ENCODE measurements around the gene NEURL1.
"Not testable (repeated sequence)": the region's sequence is repeated elsewhere in the genome, so short reads cannot be mapped to it uniquely, and the experiment has no call there.

Gene NEURL1

DNA sequence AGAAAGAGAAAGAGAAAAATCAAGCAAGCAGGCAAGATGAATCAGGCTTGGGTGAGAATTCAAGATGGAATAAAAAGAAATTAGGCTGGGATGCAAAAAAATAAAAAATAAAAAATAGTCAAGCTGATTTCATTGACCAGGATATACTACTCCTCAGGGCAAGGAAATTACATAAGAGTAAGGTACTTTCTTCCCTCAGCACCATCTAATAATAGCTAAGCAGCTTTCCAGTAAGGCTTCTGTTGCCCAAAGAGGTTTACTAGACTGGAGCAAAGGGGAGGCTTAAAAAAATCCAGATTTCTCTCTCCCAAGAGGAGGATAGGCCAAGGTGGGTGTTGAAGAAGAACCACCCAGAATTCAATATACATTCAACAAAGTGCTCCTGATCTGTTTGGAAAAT, 93.6 kb downstream of the NEURL1 start:
- DNase-seq = no peak

GRCh38 chr10:103589074-103589630, 95.6 kb downstream of the NEURL1 start:
- peak in 1 of 14 donors; percentile 35 for DNase-seq

GRCh38 chr10:103590060-103590459, 96.6 kb downstream of the NEURL1 start:
- DNase-seq = no peak

DNA sequence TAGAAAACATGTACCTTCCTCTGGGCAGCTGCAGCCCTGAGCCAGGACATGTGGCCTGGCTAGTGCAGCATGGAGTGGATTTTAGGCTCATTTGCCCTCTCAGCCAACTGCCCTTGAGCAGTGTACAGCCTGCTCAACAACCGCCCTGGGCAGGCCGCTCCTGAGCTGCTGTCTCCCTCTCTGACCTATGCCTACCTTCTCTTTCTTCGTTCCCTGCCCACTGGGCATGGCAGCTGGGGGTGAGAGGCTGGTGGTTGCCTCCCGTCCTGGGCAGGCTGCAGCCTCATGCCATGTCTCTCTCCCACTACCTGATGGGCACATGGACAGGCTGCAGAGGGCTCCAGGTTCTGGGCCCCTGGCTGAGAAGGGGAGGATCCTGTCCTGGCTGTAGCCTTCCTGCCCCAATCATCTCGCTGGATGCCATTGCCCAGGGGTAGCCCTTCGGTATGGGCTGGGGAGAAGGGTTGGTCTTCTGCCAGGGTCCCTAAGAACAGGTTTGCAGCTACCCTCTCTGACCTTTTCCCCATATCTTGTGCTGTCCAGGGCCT, 97.3 kb downstream of the NEURL1 start:
- DNase-seq = no peak

GRCh38 chr10:103592186-103593021, 98.9 kb downstream of the NEURL1 start:
- DNase-seq = peak in 1 of 14 donors; percentile 32

DNA sequence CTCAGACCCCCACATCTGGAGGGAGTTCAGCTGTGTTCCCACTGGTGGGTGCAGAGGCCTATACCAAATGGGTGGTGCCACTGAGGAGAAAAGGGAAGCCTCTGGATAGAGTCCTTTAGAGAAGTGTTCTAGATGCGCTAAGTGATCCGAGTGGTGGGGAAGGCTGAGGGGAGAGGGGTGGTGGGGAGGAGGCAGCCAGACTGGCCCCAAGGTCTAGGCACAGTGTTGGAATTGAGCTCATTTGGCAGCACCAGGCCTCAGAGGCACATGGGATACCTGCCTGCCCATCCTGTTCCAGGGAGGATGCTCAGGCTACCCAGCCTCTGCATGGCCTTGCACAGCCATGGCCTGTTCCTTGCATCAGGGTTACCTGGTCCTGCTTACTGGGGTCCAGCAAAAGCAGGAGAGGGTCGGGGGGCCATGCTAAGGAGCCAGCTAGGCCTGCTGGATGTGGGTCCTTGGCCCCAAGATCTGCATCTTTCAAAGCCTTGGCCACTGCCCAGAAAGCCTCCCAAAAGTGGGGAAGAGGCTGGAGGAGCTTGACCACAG, 99.6 kb downstream of the NEURL1 start:
- DNase-seq = no peak

DNA sequence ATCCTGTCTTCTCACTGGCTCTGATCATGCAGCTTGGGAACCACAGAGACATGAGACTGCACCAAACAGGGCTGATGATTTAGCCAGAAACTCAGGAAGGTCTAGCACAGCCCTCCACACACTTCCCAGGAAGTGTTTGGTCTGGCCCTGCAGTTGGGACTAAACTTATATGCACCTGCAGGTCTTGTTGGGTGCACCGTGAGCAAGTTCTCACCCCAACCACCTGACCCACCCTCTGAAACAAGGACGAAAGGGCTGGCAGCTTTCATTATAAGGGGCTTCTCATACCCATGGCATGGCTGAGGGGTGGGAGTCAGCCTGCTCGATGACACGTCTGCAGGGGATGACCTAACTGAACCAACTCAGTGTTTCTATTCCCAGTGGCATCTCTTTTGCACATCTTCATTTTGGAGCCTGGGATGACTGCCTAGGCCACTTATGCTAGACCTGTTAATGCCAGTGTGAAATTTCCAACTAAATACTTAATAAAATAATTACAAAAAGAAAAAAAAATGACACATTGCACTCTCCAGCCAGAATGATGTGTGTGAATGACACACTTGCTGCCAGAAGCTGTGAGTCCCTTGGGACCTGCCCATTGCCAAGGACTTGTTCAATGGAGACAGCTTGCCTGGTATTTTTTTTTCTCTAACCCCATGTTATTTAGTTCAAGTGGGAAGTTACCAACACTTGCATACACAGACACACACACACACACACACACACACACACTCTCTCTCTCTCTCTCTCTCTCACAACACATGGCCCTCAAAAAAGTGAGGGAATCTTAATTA, 102.6 kb downstream of the NEURL1 start:
- no peak for DNase-seq

GRCh38 chr10:103597003-103597402, 103.5 kb downstream of the NEURL1 start:
- DNase-seq = no peak

DNA sequence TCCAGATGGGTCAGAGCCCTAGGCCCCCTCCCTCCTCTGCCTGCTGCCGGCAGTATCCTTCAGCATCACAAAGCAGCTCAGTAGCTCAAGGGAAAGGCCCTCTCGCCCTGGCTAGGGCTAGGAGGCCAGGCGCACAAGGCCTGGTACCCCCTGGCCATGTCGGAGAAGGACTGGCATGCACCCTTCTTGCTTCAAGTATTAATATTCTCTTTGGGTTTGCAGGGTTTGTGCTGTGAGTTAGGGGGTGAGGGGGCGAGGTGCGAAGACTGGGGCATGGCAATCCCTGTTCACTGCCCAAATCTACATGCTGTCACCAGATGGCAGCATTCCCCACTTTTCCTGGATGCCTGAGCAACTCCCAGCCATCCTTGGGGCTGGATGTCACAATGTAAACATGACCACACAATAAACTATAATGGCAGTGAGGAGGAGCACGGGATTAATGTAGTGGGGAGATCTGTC, 105.2 kb downstream of the NEURL1 start:
- DNase-seq = peak in 10 of 14 donors; percentile 22 to 74 (median 42)

- peak in 4 of 14 donors; percentile 12 to 68 (median 49) for DNase-seq
Measured at GRCh38 chr10:103599211-103599610, 105.7 kb downstream of the NEURL1 start.

DNA sequence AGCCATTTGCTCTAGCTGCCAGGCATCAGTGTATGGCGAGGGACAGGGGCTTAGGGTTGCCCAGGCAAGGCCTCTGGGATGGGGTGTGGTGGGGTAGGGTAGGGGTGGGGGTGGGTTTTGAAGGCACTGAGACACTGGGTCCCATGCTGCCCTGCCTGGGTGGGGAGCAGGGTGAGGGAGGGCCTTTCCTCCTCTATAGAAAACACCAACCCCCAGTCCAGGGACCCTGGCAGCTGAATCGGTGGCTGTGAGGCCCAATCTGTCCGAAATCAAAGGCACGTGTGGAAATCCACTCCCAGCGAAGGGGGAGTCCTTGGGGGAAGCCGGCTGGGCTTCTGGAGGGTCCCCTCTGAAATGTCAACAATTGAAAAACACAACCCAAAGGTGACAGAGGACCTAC, 106.4 kb downstream of the NEURL1 start:
- DNase-seq = no peak

- DNase-seq = no peak
Measured at GRCh38 chr10:103600325-103600724, 106.8 kb downstream of the NEURL1 start.

GRCh38 chr10:103600956-103601569, 107.6 kb downstream of the NEURL1 start:
- DNase-seq = no peak

GRCh38 chr10:103602028-103602851, 108.7 kb downstream of the NEURL1 start:
- no peak for DNase-seq

DNA sequence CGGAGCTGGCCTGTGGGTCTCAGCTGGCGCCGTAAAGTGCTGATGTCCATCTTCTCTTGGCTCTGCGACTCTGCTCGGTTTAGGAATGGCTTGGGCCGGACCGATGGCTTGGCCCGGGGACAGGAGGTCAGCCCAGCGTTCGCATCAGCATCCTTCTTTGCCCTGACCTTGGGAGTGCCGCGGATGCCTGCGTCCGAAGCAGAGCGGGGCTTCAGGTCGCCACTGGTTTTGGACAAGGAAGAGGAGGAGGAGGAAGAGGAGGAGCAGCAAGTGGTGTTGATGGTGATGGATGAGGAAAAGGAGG, 109.3 kb downstream of the NEURL1 start:
- DNase-seq = no peak

- no peak for DNase-seq
Measured at GRCh38 chr10:103603382-103603781, 109.9 kb downstream of the NEURL1 start.

DNA sequence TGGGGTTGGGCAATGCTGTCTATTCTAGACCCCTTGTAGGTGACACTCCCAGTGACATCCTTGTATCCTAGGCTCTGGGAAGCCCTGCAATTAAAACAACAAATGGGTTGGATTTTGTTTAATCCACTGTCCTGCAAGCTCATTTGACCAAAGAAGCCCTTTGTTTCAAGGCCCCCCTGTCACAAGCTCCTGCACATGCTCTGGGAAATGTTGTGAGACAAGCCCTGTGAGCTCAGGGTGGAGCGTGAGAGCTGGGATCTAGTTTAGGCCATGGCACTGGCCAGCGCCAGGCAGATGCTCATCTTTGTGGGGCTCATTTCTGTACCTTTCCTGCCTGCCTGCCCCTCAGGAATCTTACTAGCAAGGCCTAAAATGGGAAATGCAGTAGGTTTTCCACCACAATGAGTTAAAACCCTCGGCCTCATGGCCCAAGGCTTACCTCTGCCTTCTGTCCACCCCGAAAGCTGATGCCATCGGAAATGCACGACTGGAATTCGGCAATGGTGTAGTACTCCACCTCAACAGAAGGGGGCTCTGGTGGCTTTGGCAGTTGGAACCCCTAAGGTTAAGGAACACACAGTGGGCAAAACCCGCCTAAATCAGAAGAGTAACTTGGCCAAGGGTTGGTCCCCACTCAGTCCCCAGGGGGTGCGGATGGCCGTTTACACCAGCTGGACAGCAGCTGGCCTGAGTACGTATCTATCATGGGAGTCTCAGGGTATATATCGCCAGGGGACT, 112.0 kb downstream of the NEURL1 start:
- DNase-seq = peak in 6 of 14 donors; percentile 5 to 62 (median 26)

- not testable (repeated sequence) for DNase-seq
Measured at GRCh38 chr10:103606097-103606438, 112.6 kb downstream of the NEURL1 start.

GRCh38 chr10:103607051-103607450, 113.5 kb downstream of the NEURL1 start:
- DNase-seq = not testable (repeated sequence)

DNA sequence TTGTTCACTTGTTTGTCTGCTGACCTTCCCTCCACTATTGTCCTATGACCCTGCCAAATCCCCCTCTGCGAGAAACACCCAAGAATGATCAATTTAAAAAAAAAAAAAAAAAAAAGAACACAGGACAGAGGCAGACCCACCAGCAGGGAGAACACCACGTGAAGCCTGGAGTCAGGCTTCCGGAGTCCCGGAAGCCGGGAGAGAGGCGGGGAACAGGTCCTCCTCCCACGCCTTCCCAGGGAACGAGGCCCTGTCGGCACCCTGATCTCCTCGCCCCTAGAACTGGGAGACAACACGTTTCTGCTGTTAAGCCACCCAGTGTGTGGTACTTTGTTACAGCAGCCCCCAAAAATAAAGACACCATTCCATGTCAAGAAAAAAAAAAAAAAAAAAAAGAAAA, 114.6 kb downstream of the NEURL1 start:
- not testable (repeated sequence) for DNase-seq
